IPS-NIHi7 (cell line): ENCODE measurements around the gene TMEM168.

Experiments
- DNase-seq: peaks from one replicate; pipeline ENCODE4 v3.0.0; 2012; ENCODE audit warnings: mixed read lengths; ENCODE audit errors: extremely low spot score

The TMEM168 gene

DNA sequence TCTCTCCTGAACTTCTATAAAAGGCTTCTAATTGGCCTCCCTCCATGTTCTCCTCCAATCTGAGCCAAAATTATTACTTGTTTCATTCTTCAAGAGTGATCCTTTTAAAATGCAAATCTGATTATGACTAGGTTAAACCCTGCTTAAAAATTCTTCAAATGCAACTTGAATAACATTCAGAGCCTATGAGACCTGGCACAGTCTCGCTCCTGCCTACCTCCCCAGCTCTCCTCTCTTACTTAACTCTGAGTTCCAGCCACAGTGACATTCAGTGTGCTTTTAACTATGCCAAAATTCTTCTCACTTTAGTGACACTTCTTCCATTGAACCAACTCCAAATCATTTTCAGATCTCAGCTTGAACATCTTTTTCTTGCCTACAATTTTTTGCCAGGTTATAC is 68.8 kb downstream of the TMEM168 start:
- no peak for DNase-seq

DNA sequence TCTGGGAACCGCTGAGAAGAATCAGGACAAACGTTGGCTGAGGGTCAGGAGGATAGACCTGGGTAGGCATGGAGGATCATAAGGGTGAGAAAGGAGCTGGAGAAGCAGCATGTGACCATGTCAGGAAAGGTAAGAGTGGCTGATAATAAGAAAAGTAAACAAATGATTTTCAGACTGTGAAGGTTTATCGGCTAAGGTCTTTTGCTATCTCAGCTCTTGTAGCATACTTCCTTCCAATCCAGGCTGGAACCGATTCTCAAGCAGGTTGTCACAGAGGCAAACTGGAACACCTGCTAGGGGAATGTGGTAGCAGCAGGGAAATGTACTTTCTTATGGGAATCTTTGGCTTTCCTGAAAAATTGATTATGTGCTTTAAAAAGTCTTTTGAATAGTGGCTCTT is 74.7 kb downstream of the TMEM168 start:
- DNase-seq, result no peak

DNA sequence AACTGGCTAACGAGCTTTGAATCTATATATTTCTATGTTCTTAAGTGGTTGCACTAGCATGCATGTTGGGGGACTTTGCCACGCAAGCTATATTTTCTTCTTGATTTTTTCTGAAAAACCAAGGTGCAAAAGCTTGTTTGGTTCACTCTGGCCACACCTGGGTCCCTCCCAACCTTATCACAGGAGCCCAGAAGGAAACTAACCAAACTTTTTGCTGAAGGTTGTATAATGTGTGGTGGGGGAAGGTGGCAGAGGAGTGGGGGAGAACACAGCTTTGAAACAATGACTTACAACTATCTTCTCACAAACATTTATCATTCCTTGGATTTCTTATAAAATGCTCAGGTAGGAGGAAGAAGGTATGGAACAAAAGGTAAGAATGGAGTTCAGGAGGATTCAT is 75.3 kb downstream of the TMEM168 start:
- no peak for DNase-seq
